HG02973 (cell line): ENCODE measurements around the gene PAK4.
"Not testable (repeated sequence)": the region's sequence is repeated elsewhere in the genome, so short reads cannot be mapped to it uniquely, and the experiment has no call there.

Experiments
- ATAC-seq: cut with Tn5 transposase; IDR thresholded peaks from one replicate; pipeline ENCODE4 v1.9.1; 2021; ENCODE audit warnings: moderate library complexity; ENCODE audit not compliant: unreplicated experiment

PAK4 gene

GRCh38 chr19:39125554-39126311 lies at the start of gene PAK4:
TSS of gene PAK4 (plus strand) at chr19:39125786. CDS start at chr19:39169554, 43,768 bp downstream.
- peak; percentile 79 for ATAC-seq

GRCh38 chr19:39077323-39077722 lies 48.3 kb upstream of the PAK4 start:
- ATAC-seq = no peak

GRCh38 chr19:39078436-39079200 lies 47.0 kb upstream of the PAK4 start:
- no peak for ATAC-seq

- ATAC-seq = no peak
Measured at GRCh38 chr19:39080431-39080830, 45.2 kb upstream of the PAK4 start.

GRCh38 chr19:39082167-39082566 lies 43.4 kb upstream of the PAK4 start:
- no peak for ATAC-seq

GRCh38 chr19:39082745-39083598 lies 42.6 kb upstream of the PAK4 start:
- no peak for ATAC-seq

- no peak for ATAC-seq
Measured at GRCh38 chr19:39083599-39083982, 42.0 kb upstream of the PAK4 start.

- ATAC-seq = no peak
Measured at GRCh38 chr19:39083983-39084731, 41.4 kb upstream of the PAK4 start, which contains the start of gene ACP7. TSS of gene ACP7 (plus strand) at chr19:39084368. CDS start at chr19:39085270, 902 bp downstream.

GRCh38 chr19:39084732-39085080 lies 40.9 kb upstream of the PAK4 start:
- no peak for ATAC-seq

- ATAC-seq = no peak
Measured at GRCh38 chr19:39085392-39085791, 40.2 kb upstream of the PAK4 start.

GRCh38 chr19:39086386-39086785 lies 39.2 kb upstream of the PAK4 start:
- no peak for ATAC-seq

GRCh38 chr19:39087907-39088686 lies 37.5 kb upstream of the PAK4 start:
- ATAC-seq = no peak

- not testable (repeated sequence) for ATAC-seq
Measured at GRCh38 chr19:39090016-39090415, 35.6 kb upstream of the PAK4 start.

GRCh38 chr19:39090881-39091280 lies 34.7 kb upstream of the PAK4 start:
- ATAC-seq = no peak

- not testable (repeated sequence) for ATAC-seq
Measured at GRCh38 chr19:39095799-39096540, 29.6 kb upstream of the PAK4 start.

- no peak for ATAC-seq
Measured at GRCh38 chr19:39097299-39097698, 28.3 kb upstream of the PAK4 start.

GRCh38 chr19:39097721-39098120 lies 27.9 kb upstream of the PAK4 start:
- ATAC-seq = no peak

- ATAC-seq = no peak
Measured at GRCh38 chr19:39098365-39099269, 27.0 kb upstream of the PAK4 start.
